DMS114 treated with DMSO at 0.1 percent for 48 hours (cell line): ENCODE measurements around the gene FZD4.
A peak's percentile ranks its signal among the peaks of the same experiment; 100 is the strongest.
"Not testable (repeated sequence)": the region's sequence is repeated elsewhere in the genome, so short reads cannot be mapped to it uniquely, and the experiment has no call there.

Experiments
- DNase-seq: peaks from one replicate; lab custom pipeline; 2025; ENCODE audit not compliant: unreplicated experiment; lab: John Stamatoyannopoulos, UW

The FZD4 gene

DNA sequence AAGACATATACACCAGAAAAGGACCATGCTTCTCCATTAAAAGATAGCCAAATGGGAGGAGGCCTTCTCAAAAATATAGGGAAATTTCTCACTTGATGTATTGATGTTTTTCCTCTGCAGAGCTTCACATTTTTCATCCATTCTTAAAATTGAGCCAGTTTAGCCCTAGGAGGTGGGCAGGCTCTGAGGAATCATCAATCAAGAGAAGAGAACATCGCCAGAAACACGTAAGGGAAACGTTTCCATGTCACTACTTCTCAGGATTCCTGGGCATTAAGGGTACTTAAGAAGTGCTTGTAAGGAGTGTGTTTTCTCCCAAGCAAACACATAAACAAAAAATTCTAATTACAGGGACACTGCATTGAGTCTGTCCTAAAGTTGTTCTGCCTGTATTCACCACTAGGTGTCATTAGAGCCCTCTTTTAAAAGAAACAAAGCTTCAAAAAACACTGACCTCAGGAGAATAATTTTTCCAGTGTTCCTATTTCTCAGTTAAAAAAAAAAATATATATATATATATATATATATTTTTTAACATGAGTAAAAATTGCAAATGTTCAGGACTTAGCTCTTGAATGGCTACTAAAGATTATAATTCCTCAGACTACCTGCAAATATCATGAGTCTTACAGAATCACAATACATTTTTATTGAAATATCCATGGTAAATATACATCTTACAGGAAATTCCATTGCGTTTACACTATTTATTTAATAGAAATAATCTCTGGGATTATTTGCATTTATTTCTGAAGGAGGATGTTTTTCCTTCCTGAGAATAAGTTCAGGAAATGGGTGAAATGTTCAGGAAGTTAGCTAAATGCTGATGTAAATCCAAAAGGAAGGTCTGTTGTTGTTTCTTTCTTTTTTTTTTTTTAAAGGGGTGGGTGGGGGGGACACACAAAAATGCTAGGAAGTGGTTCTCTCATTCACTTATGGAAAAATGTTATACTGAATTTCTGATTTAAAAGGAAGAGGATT is 16.0 kb downstream of the FZD4 start:
- peak; percentile 39 for DNase-seq

DNA sequence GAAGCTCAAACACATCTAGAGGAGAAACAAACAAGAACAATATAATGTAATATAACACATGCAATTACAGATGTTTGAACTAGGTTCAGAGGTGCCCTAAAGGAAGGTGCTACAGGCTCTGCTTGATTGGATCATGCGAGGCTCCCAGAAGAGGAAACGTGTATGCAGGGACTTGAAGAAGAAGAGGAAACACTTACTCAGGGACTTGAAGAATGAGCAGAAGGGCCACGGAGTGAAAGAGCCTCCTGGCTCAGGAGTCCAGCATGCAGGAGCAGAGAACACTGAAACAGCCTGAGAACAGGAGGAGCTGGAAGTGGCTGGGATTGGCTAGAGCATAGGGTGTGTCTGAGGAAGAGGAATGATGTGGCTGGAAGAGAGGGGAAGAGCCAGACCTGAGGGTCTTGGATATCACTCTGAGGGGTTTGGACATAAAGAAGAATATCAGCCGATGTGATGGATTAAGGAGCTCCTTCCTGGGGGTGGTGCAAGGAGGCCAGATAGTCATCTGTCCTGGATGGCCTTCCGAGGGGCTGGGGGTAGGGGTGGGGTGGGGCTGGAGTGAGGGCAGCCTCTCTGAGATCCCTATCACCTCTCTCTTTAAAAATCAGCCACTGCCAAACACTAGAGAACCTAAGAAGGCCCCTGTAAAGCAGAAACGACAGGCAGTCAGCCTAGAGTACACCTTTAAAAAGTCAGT is 16.8 kb downstream of the FZD4 start:
- DNase-seq: no peak

DNA sequence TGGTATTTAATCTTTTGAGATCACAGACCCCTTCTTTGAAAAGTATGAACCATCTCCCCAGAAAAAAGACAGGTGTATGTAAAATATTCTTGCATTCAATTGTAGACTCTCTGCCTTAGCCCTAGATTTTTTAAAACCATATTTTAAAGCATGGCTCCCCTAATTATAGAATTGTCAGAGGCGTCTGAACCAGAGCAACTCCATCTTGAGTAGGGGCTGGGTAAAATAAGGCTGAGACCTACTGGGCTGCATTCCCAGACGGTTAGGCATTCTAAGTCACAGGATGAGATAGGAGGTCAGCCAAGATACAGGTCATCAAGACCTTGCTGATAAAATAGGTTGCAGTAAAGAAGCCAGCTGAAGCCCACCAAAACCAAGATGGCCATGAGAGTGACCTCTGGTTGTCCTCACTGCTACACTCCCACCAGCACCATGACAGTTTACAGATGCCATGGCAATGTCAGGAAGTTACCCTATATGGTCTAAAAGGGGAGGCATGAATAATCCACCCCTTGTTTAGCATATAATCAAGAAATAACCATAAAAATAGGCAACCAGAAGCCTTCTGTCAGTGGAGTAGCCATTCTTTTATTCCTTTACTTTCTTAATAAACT is 17.9 kb downstream of the FZD4 start:
- DNase-seq: not testable (repeated sequence)

DNA sequence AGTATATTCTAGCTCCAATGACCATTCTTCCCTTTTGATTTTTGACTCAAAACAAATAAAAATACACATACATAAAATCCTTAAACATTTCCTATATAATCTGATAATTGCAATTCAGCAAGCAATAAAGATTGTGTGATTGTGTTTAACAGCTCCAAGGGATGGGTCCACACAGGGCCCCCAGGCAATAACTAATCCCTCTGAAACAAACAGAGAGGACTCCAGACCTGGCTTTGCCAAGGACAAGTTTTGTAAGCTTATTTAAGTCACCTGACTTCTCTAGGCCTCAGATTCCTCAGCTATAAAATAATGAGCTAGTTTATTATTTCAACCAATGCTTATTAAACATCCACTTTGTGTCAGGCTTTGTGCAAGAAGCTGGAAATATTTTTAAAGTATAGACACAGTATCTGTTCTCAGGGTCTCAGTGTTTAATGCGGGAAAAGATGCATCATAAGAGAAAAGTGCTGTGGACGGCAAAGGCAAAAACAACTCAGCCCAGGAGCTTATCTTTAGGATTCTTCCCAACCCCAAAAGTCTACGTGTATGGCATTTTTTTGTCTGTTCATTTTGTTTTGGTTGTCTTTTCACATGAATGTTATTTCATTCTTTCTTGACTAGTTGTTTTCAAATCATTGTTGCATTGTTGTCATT is 20.1 kb downstream of the FZD4 start:
- DNase-seq: no peak

DNA sequence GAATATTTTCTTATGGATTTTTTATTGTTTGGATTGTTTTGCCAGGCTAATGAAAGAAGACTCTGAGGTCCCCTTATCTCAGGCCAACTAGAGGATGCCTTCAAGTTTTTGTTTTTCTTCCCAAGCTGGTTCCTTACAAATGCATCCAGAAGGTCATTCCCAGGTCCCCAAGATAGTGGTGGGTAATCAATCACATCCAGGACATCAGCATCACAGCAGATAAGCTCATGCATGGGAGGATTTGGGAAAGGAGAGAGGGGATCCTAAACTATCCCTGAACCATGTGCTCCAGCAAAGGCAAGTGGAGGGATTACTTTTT is 20.7 kb downstream of the FZD4 start:
- DNase-seq: no peak

DNA sequence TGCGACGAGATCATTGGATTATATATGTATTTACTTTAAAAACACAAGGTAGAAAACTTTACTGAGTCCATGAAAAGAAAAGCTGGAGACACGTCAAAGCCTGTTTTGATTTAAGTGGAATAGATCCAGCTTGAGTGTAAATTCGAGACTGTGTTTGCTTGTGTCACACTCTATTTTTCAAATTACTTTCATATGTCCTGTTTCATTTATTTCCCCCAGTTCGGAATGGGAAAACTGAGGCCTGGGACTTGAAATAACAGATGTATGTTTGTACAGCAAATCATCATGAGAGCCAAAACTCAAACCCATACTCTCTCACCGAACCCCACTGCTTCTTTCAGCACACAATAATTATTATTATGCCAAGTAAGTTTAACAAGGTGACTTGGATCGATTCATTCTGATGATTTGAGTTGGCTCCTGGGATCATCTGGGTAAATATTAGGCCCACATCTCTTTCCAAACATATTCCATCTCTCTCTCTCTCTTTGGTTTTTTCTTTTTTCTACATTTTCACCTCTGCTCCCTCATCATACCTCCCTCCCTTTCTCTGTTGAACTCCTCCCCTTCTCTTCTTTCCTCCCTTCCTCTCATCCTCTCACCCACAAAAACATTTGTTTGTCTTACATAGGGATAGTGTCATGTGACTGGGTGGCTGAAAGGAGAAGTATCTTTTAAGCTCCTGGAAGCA is 21.2 kb downstream of the FZD4 start:
- no peak for DNase-seq

DNA sequence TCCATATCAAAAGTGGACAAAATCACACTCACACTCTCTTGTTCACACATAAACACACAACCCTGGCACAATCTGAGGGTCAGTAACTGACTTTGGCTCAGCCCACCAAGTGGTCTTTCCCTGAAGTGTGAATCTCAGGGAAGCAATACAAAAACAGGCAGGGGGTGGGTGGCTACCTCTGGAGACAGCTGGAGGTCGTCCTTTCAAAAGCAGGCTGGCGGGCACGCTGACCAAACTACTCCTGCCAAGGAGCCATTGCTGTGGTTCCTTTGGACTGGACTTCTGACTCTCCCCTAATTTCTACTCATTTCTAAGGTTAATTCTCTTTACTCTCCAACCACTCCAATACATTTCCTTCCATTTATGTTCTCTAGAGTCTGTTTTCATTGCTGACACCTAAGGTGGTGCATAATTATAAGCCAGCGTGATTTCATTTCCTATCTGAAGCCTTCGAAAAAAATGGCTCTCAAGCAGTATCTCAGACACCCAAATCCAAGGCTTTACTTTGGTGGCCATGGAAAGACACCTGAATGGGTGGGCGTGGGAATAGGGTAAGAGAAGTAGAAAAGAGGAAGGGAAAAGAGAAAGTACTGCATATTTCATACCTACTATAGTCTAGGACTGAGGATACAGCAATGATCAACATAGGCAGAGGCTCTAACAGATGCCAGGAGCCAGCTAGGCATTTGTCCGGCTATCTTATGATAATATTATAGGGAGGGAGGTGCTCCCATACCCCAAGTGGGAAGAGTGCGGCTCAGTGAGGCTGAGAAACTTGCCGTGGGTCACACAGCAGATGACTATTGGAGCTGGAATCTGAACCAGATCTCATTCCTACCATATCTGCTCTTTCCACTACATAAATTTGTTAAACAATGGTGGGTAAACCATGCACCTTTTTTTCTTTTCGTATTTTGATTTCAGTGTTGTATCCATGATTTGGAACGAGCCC is 22.0 kb downstream of the FZD4 start:
- DNase-seq: no peak

DNA sequence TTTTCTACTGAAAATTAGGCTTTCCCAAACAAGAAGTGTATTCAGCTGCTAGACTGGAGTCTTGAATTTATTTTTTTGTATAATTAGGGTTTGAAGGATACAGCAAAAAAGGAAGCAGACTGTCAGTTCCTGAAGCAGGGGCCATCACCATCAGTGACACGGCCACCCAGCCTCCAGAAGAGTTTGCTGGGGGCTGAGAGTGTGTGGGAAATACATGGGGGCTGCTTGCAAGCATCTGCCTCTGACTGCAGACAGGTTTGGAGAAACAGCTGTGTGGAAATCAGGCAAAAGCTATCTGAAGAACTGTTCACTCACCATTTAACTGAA is 23.0 kb downstream of the FZD4 start:
- no peak for DNase-seq

DNA sequence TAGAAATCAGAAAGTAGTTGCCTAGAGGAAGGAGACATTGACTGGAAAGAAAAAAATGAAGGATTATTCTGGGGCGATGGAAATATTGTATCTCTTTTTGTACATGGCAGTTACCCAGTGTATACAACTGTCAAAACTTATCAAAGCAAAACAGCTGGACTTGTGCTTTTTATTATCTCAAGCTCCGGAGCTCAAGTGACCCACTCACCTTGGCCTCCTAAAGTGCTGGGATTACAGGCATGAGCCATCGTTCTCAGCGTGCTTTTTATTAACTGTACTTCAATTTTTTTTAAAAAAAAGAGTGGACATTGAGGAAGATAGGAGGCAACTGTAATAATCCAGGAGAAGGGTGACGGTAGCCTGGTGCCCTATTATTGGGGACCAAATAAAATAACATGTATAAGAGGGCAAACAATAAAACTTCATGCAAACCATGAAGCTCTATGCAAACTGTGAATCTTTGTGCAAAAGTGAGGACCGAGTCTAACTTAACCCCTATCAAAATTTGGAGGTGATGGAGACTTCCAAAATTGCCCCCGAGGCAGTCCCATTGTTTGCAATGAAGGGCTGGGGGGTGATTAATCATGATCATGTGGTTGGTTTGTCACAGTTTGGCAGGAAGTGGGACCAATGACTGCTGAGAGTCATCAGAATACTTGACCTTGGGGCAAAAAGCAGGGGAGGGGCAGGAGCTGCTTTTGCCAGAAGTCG is 23.5 kb downstream of the FZD4 start:
- DNase-seq: no peak

DNA sequence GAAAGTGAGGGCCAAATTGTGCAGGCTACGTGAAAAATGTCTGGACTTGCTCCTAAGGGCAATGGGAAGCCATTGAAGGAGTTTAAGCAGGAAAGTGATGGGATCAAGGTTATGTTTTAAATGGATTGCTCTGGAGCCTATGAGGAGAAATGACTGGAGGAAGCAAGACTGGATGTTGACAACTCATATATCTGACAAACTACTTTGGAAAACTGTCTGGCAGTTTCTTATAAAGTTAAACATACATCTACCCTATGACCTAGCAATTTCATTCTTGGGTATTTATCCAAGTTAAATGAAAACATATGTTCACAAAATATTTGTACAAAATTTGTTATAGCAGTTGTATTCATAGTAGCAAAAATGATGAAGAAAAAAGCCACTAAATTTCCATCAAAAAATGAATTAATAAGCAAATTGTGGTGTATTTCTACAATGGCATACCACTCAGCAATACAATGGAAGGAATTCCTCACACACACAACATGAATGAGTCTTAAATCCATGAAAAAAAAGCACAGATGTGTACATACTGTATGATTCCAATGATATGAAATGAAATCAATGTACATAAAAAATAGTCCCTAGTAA is 24.1 kb downstream of the FZD4 start:
- no peak for DNase-seq

DNA sequence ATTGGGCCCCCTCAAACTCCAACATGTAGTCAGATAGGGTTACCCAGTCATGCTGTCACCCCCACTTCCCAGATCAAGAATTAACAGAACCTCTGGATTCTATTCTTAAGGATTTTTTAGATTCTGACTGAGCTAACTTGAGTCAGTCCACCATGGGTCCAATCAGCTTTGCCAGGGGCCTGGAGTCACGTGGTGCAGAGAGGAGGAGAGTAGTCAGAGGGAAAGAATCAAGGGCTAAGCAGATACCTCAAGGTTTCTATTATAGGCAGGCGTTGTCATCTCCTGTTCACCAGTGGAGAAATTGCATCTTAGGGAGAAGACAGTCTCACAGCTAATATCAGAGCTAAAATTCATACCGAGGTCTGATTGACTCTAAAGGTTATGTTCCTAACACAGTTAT is 28.2 kb downstream of the FZD4 start:
- no peak for DNase-seq

DNA sequence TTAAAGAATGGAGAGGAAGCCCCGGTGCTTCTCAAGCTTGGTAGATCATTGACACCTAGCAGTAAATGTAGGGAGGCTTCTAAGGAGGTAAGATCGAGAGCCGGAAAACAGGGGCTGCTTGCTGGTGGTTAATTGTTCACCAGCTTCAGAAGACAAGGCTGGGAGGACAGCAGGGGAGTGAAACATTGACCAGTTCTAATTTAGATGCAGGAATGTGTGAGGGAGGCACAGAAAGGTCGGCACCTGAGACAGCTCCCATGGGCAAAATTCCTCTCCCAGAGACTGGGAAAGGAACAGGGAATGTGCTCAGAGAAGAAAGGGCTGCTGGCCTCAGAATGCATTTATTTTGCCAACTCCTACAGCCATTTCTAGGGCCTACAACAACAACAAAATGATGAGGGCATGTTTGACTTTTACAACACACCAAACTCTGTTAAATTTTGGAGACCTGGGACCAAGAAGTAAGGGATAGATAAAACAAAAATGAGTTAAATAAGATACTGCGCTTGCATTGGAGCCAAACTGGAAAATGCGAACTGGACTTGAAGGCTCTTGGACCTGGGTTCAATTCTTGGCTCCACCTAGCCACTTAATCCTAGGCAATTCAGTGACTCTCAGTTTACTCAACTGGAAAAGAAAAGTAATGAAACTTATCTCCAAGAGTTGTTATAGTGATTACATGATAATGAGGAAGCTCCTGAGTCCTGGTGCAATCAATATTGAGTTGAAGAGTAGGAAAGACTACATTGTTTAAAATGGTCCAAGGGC is 31.0 kb downstream of the FZD4 start:
- DNase-seq: no peak

DNA sequence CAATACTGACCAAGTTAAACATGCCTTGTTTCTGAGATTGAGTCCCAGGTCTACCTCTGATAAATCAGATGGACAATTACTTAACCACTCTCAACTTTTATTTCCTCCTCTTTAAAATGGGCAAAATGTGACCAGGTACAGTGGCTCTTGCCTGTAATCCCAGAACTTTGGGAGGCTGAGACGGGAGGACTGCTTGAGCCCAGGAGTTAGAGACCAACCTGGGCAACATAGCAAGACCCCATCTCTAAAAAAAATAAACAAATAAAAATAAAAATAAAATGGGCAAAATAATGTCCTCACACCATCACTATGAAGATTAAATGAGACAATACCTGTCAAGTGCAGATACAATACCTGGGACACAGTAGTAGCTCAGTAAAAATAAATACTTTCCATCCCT is 33.0 kb downstream of the FZD4 start:
- DNase-seq: no peak

DNA sequence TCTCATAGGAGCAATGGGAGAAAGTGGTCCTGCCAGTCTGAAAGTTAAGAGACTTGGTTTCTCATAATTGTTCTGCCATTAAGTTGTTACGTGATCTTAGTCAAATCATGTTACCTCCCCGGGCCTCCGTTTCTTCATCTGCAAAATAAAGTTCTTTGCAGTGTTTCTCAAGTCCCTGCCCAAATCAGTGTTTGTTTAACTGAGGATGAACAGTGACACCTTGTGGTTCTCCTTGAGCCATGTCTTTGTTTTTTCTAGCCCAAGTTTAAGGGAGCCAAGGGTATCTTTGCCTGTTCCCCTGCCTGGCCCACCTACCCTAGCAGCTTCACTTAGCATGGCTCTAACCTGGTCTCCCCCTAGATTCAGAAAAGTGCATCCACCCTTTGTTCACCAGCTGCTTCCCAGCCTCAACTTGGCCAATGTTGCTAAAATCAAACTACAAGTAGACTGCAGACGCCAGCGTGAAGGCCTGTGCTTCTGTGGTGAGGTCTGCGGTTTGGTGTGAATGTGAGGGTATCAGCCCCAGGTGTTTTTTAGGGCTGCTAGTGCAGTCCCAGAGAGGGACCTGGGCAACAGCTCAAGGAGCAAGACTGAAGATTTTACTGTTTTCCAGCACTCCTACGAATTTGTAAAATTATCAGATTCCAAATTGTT is 35.5 kb downstream of the FZD4 start:
- DNase-seq: peak; percentile 52

DNA sequence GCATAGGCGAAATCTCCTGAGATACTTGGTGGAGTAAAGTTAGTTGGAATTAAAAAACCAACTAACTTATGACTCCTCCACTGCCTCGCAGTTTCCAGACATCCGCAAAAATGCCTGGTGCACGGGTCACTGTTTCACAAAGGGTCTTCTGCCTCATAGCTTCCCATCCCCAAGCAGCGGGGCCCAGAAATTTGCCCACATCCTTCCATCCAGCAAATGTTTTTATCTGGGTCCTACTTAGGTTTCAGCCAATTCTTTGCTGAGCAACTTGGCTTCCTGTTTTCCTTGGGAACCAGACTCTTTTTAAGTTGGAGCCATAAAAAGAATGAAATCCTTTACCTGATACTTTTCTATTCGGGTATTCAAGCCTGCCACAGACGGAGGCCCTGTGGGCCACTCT is 36.2 kb downstream of the FZD4 start:
- no peak for DNase-seq

DNA sequence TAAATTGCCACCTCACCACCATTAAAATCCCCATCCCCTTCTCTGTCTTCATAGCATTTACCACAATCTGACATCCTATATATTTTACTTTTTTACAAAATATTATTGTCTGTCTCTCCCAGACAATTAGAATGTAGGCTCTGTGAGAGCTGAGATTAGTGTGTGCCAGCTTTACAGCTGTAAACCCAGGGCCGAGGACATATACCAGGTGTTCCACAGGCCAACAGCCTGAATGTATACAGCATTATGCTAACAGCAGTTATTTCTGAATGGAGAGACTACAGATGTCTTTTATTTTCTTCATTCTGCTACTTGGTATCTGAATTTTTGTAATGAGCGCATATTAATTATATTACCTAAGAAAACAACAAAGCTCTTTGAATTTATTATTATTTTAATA is 36.7 kb downstream of the FZD4 start:
- DNase-seq: no peak

DNA sequence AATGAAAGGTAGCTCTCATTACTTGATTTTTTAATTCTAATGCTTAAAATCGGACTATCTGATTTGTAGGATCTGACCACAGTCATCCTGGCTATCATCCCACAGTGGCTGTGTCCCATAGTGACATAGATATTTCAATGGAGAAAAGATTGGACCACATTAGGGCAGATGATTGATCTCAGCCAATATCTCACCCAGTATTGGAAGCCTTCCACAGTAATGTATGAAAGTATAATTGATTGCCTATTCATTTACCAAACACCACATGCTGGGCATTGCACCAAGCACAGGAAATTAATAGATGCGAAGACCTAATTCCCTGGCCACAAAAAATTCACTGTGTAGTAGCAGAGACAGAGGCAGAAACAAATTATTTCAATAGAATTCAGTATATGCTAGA is 37.6 kb downstream of the FZD4 start:
- no peak for DNase-seq

DNA sequence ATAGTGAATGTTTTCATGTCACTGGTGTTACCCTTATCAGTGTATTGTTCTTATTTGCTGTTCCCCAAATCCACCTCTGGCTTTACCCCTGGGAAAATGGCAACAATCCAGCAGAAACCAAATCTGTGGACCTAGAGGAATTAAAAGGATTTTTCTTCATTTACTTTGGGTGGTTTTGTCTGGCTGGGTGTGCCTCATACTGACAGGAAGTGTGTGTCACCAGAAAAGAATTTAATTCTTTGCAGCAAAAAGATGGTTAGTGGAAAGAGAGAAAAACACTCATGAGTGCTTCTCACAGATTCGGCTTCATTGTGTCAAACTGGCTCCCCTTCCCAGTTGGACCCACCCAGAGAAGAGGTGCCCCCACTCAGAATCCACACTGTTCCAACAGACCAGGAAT is 38.9 kb downstream of the FZD4 start:
- DNase-seq: no peak
